Superior temporal gyrus (tissue), 1 donor: Measurements from ENCODE around the gene AHRR.
"Not testable (repeated sequence)": the region's sequence is repeated elsewhere in the genome, so short reads cannot be mapped to it uniquely, and the experiment has no call there.

Source experiments
- DNase-seq: peaks from one replicate; pipeline ENCODE4 v3.0.0-alpha.2; 2016; ENCODE audit errors: extremely low spot score

Gene AHRR

DNA sequence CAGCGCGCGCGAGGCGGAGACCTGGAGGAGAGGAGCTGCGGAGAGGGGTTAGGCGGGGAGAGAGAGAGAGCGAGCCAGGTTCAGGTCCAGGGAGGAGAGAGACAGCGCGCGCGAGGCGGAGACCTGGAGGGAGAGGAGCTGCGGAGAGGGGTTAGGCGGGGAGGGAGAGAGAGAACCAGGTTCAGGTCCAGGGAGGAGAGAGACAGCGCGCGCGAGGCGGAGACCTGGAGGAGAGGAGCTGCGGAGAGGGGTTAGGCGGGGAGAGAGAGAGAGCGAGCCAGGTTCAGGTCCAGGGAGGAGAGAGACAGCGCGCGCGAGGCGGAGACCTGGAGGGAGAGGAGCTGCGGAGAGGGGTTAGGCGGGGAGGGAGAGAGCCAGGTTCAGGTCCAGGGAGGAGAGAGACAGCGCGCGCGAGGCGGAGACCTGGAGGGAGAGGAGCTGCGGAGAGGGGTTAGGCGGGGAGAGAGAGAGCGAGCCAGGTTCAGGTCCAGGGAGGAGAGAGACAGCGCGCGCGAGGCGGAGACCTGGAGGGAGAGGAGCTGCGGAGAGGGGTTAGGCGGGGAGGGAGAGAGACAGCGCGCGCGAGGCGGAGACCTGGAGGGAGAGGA, 152.8 kb downstream of the AHRR start:
- not testable (repeated sequence) for DNase-seq

GRCh38 chr5:474840-475661, 153.5 kb downstream of the AHRR start:
- no peak for DNase-seq

- DNase-seq = no peak
Measured at GRCh38 chr5:475704-476101, 154.2 kb downstream of the AHRR start.

DNA sequence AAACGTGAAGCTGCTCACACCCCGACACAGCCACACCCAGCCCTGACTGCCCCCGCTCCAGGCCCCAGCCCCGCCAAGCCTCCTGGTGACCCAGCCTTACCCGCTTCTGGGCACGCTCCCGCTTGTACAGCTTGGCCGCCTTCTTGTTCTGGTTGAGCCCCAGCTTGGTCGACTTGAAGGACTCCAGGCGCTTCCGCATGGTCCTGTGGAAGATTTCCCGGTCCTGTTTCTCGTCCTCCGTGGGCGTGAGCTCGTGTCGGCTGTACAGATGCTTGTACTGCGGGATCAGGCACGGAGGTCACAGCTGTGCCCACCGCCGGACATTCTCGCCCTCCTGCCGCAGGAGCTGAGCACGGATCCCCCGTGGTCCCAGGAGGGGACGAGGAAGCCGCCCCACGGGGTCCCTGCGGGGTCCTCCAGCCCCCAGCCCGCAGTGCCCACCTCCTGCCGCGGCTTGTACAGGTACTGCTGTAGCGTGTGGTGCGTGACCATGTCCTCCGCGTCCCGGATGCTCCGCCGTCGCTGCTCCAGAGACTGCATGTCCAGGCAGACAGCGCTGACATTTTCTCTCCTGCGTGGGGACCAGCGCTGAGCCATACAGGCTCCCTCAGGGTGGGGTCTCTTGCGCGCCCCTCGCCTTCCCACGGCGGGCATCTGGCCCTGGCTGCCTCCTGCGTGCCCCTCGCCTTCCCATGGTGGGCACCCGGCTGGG, 154.7 kb downstream of the AHRR start:
- no peak for DNase-seq

GRCh38 chr5:476814-477175, 155.3 kb downstream of the AHRR start:
- DNase-seq = no peak

GRCh38 chr5:477247-477646, 155.7 kb downstream of the AHRR start:
- no peak for DNase-seq

DNA sequence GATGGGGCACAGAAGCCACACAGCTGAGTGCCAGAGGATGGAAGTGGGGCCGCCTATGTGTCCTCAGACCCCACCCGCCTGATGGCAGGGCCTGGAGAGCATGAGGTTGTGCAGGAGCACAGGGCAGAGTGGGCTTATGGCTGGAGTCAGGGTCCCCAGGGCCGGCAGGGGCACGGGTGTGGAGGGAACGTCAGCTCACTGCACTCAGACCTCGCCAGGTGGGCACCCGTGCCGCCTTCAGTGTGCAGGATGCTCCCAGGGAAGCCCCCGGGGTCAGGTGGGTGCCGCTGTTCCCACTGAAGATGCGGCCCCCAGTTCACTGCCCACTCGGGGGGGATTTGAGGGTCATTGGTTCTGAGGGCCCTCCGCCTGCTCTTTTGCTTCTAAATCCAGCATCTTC, 156.4 kb downstream of the AHRR start:
- no peak for DNase-seq

DNA sequence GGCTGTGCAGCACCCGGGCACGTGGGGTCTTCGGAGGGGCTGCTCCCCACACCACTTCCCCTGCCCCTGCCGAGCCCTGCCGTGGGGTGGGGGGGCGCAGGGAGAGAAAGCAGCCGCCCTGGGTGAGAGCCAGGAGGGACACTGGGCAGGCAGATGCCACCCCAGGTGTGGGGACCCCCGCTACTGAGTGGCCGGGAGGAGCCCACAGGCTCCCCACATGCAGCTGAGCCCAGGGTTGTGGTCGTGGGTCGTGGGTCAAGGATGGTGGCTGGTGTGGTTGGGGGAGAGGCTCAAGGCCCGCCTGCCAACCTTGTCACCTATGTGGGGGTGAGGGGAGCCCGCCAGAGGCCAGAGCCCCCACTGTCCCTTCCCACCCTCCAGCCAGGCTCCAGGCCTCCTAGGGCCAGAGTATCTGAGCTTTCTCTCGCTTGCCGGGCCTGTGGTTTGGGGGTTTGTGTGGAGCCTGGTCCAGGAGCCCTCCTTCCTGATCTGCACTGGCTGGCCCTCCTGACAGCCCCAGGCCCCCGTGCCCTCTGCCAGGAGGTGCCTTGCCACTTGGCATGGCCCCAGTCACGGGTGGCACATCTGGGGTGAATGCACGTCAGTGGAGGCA, 157.0 kb downstream of the AHRR start:
- no peak for DNase-seq

DNA sequence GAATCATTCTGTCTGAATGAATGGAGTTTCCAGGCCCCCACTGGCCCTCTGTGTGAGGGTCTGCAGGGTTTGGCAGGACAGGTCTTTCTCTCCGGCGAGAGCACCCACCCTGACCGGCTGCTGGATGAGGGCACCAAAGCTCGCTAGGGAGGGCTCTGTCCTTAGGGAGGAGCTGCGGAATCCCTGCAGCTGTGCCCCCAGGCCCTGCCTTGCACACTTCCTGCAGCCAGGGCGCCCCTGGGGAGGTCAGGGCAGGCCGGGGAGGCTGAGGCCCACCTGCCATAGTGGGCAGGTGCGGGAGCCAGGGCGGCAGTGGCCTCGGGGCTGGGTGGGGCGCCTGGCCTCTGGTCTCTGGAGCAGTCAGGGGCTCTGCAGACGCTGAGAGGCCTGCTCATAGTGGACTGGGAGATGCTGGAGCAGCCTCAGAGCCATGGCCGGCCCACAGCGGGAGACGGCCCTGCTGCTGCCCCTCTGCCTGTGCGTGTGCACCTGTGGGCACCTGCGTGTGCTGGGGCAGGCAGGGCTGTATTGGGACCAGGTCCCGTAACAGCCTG, 157.5 kb downstream of the AHRR start:
- DNase-seq = no peak

DNA sequence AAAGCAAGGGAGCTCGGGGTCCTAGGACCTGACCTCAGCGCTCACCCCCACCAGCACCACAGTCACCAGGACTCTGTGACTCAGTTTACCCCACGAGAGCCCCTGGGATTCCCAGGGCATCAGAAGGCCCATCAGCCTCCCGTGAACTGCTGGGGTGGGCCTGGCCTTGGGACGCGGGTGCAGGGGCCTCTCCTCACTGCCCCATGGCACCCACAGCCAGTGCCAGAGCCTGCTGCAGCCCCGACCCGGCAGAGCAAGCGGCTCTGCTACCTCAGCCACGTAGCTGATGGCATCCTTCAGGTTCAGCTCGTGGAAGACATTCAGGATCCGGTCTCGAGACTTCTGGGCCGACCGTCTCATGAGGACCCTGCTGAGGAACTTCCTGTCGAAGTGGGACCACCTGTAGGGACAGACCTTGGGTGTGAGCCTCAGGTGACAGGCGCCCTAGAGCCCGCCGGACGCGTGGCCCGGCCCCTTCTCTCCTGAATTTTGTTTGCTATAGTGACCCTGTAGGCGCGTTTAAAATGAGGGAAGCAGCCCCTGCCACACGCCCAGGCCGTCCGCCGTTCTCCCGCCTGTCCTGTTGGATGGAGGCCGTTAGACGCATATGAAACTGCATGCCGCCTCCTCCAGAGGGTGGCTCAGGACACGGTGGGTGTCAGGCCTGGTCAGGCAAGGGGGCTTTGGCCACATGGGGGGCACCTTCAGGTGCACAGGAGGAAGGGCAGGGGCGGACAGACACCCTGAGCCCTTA, 158.2 kb downstream of the AHRR start:
- no peak for DNase-seq

DNA sequence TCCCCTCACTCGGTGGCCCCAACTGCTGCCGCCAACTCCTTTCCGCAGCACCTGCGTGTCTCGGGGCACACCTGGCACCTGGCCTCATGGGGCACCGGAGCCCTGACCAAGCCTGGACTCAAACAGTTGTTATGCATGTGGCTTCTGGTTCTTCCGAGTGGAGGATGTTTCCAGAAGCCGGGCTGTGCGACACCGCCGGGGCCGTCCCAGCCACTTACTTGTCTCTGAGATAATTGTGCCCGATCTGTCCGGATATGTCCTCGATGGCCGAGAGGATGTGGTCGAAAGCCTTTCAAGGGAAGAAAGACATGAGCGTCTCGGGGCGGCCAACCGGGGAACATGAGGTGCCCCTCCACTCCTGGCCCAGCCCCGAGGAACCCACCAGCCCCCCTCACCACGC, 159.8 kb downstream of the AHRR start:
- no peak for DNase-seq

GRCh38 chr5:482021-482420, 160.5 kb downstream of the AHRR start:
- no peak for DNase-seq

- no peak for DNase-seq
Measured at GRCh38 chr5:482506-482905, 161.0 kb downstream of the AHRR start.

GRCh38 chr5:483011-483410, 161.5 kb downstream of the AHRR start:
- DNase-seq = no peak

- no peak for DNase-seq
Measured at GRCh38 chr5:483434-484140, 162.1 kb downstream of the AHRR start.

- no peak for DNase-seq
Measured at GRCh38 chr5:484556-484955, 163.0 kb downstream of the AHRR start.

DNA sequence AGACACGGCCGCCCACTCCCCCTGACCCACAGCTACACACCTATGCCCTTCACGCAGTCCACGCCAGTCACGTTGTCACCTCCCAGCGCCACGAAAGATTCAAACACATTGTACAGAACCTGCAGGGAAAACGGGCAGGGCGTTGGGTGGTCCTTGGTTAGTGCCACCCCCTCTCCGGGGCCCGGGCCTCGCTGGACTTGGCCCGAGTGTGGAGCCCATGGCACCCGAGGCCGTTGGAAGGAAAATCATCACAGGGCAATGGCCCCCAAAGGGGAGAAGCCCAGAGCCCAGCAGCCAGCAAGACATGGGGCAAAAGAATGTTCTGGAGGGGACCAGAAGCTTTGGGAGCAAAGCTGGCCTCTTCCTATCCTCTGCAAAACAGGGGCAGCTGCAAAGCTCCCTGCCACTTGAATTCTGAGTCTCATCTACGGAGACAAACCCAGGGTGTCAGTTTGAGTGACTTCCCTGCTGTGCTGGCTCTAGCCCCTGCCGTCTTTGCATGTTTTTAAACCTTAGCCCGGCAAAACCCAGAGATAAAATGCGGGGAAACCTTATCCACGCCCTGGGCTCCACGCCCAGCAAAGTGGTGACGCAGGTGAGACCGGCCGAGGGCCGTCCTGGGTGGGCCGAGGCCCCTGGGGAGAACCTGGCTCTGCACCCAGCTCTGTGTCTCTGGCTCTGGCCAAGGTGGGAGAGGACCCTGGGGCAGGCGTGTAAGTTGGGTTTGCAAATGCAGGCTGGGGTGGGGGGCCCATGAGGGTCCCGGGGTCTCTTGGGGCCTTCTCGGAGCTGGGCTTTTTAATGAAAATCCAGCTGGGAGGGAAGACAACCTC, 163.8 kb downstream of the AHRR start:
- no peak for DNase-seq

DNA sequence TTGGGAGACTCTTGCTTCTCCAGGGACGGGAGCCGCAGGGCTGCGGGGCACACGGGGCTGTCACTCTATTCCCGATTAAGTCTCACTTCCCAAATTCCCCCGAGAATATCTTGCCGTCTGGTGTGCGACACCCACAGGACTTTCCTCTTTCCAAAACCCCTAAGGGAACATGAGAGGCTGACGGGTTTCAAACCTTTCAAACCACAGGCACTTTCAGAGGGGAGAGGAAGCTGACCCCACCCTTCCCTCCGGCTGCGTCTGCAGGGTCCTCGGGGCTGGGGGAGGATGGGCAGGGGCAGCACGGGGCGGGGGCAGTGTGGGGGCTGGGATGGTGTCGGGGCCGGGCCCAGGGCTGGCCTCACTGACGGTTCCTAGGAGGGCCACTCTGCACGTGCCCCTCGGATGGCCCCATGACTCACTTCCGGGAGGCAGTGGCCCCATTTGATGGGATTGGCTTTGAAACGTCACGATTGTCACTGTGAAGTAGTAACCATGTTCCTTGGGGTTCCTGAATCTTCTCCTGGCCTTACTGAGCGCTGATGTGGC, 164.5 kb downstream of the AHRR start:
- no peak for DNase-seq

GRCh38 chr5:486597-486996, 165.1 kb downstream of the AHRR start:
- not testable (repeated sequence) for DNase-seq
